Kidney (tissue), 14 donors: ENCODE data around the gene SEC14L5. TPM values are rescaled to one million over a fixed set of nuclear protein-coding genes. Genes with fewer than 3 reads are reported as not detected.

ENCODE experiments used
- DNase-seq, 5 donors: peaks; one replicate each; pipeline ENCODE4 v3.0.0-alpha.2; 2013 to 2020
- FAIRE-seq: peaks from 2 replicates; lab custom pipeline; 2012; peaks lifted over from hg19 to GRCh38; lab: Jason Lieb, UNC
- H3K27ac ChIP-seq, 2 donors: one replicate each; pipeline ENCODE4 v1.7.0; 2013; ENCODE audit warnings: low read depth in 2 of 2, low read length in 2 of 2, inconsistent platforms in 1 of 2
- H3K27me3 ChIP-seq: one replicate; pipeline ENCODE4 v1.7.1; 2013; ENCODE audit warnings: low read length, inconsistent platforms; ENCODE audit not compliant: control insufficient read depth, insufficient read depth
- H3K36me3 ChIP-seq, 3 donors: one replicate each; pipeline versions ENCODE4 v1.7.0 to v1.7.1; 2013; ENCODE audit warnings: low read length in 3 of 3, control low read depth in 1 of 3, inconsistent platforms in 1 of 3; ENCODE audit not compliant: insufficient read depth in 3 of 3, control insufficient read depth in 2 of 3
- H3K4me1 ChIP-seq, 3 donors: one replicate each; pipeline versions ENCODE4 v1.7.0 to v1.7.1; 2013; ENCODE audit warnings: low read length in 3 of 3, inconsistent platforms in 1 of 3, low read depth in 1 of 3; ENCODE audit not compliant: control insufficient read depth in 2 of 3, insufficient read depth in 2 of 3
- H3K4me3 ChIP-seq, 3 donors: one replicate each; pipeline versions ENCODE4 v1.7.0 to v1.8.1; 2013; ENCODE audit warnings: low read length in 3 of 3, control low read depth in 1 of 3, inconsistent platforms in 1 of 3
- H3K9ac ChIP-seq, 3 donors: one replicate each; pipeline versions ENCODE4 v1.7.0 to v1.7.1; 2013; ENCODE audit warnings: low read length in 3 of 3, control low read depth in 1 of 3, inconsistent platforms in 1 of 3
- H3K9me3 ChIP-seq, 3 donors: one replicate each; pipeline versions ENCODE4 v1.7.0 to v1.7.1; 2013; ENCODE audit warnings: low read length in 3 of 3, control low read depth in 1 of 3, inconsistent platforms in 1 of 3; ENCODE audit not compliant: control insufficient read depth in 2 of 3, insufficient read depth in 1 of 3
- intact Hi-C: fragments of 100-400 bp; cut with DNase I; formaldehyde crosslinking; loops from one replicate; pipeline ENCODE4 v1.11.1; 2022
- polyA plus RNA-seq: library from polyadenylated mRNA; stranded (reverse); fragments of 350-450 nt; fragmentation: Illumina TruSeq; extraction: RNeasy Lipid Tissue Mini Kit (QIAGEN cat#74804); gene quantifications from one replicate; pipeline ENCODE4 v1.2.3, GENCODE V29; 2014; ENCODE audit warnings: low read depth, low replicate concordance; ENCODE audit not compliant: insufficient read depth
- total RNA-seq: library from RNA; stranded (reverse); fragmentation: NEBNext Ultra II Directional; extraction: Animal tissue kit (Norgen Biotek cat#: 25700); gene quantifications from one replicate; pipeline ENCODE4 v1.2.1, GENCODE V29; 2021
- TF ChIP-seq, protein P1 (sequence below): IDR thresholded peaks from 3 replicates; pipeline ENCODE4 v1.5.1; 2012; ENCODE audit warnings: mild to moderate bottlenecking, moderate library complexity, borderline replicate concordance; ENCODE audit not compliant: insufficient read depth; ENCODE audit errors: extremely low read depth
- donor health status: control.
- donor health status: control.
- donor health status: control.
- donor health status: control.
- donor health status: control.
- donor health status: DM: yes; HTN: yes; CAD: no.
- donor health status: Normal renal cell carcinoma (clear cell type).

SEC14L5 gene
- total and polyA plus RNA-seq, 2 donors from 2014 or later: 0.13 to 0.16 TPM

- TF ChIP-seq, protein P1, sequence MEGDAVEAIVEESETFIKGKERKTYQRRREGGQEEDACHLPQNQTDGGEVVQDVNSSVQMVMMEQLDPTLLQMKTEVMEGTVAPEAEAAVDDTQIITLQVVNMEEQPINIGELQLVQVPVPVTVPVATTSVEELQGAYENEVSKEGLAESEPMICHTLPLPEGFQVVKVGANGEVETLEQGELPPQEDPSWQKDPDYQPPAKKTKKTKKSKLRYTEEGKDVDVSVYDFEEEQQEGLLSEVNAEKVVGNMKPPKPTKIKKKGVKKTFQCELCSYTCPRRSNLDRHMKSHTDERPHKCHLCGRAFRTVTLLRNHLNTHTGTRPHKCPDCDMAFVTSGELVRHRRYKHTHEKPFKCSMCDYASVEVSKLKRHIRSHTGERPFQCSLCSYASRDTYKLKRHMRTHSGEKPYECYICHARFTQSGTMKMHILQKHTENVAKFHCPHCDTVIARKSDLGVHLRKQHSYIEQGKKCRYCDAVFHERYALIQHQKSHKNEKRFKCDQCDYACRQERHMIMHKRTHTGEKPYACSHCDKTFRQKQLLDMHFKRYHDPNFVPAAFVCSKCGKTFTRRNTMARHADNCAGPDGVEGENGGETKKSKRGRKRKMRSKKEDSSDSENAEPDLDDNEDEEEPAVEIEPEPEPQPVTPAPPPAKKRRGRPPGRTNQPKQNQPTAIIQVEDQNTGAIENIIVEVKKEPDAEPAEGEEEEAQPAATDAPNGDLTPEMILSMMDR: no peak
- Histone ChIP-seq H3K4me1 (peaks cover 0 to 2% (median 0%) of the 10 kb centered on the region in 3 donors), H3K27me3 (no peaks in the 10 kb centered on the region), H3K27ac (peak within 1 kb of the TSS in 1 of 2 donors; percentile 43), H3K9me3 (no peaks in the 10 kb centered on the region), H3K9ac (peak within 1 kb of the TSS in 1 of 3 donors; percentile 55), H3K4me3 (peak within 1 kb of the TSS in 2 of 3 donors; percentile 4 to 53), H3K36me3 (no peaks in the 10 kb centered on the region)
- DNase-seq: peak in 1 of 5 donors; percentile 25
- FAIRE-seq: no peak
- intact Hi-C loops: no loop called here
Observed at GRCh38 chr16:5065813-5066212, 107.7 kb downstream of the SEC14L5 start, which contains the start of gene C16orf89. Gene C16orf89 (minus strand): TSS chr16:5065956. CDS start chr16:5065908, 48 bp downstream.

GRCh38 chr16:5066511-5066910, 108.4 kb downstream of the SEC14L5 start:
- intact Hi-C loops: no loop called here
- Histone ChIP-seq H3K4me3 (no peak overlapping the region), H3K27me3 (no peaks in the 10 kb centered on the region), H3K36me3 (no peaks in the 10 kb centered on the region), H3K9ac (no peak overlapping the region), H3K27ac (no peak overlapping the region), H3K9me3 (no peaks in the 10 kb centered on the region), H3K4me1 (peaks cover 0 to 6% (median 4%) of the 10 kb centered on the region in 3 donors)
- FAIRE-seq (no peak), DNase-seq (peak in 1 of 5 donors; percentile 9)
- TF ChIP-seq, protein P1: no peak

Other genes with a start within 250 kb of the SEC14L5 start
- gene ANKS3, start 224.1 kb upstream of the SEC14L5 start, total RNA-seq: 27.6 TPM
- 20.7 TPM for gene ANKS3, start 224.1 kb upstream of the SEC14L5 start, polyA plus RNA-seq
- 1.8 TPM for gene DNAAF8, start 223.8 kb upstream of the SEC14L5 start, total RNA-seq
- gene DNAAF8, start 223.8 kb upstream of the SEC14L5 start, polyA plus RNA-seq: 4.0 TPM
- 18.3 TPM for gene ZNF500, start 191.2 kb upstream of the SEC14L5 start, total RNA-seq
- gene ZNF500, start 191.2 kb upstream of the SEC14L5 start, polyA plus RNA-seq: 4.9 TPM
- gene SEPTIN12, start 170.0 kb upstream of the SEC14L5 start, total RNA-seq: not detected
- not detected for gene SEPTIN12, start 170.0 kb upstream of the SEC14L5 start, polyA plus RNA-seq
- gene SMIM22, start 163.0 kb upstream of the SEC14L5 start, total RNA-seq: 36.5 TPM
- gene SMIM22, start 163.0 kb upstream of the SEC14L5 start, polyA plus RNA-seq: 74.2 TPM
- 20.8 TPM for gene ROGDI, start 155.7 kb upstream of the SEC14L5 start, total RNA-seq
- gene ROGDI, start 155.7 kb upstream of the SEC14L5 start, polyA plus RNA-seq: 86.1 TPM
- gene GLYR1, start 111.0 kb upstream of the SEC14L5 start, total RNA-seq: 119 TPM
- gene GLYR1, start 111.0 kb upstream of the SEC14L5 start, polyA plus RNA-seq: 47.9 TPM
- 28.6 TPM for gene UBN1, start 110.8 kb upstream of the SEC14L5 start, total RNA-seq
- gene UBN1, start 110.8 kb upstream of the SEC14L5 start, polyA plus RNA-seq: 6.1 TPM
- 78.4 TPM for gene PPL, start 21.2 kb upstream of the SEC14L5 start, total RNA-seq
- gene PPL, start 21.2 kb upstream of the SEC14L5 start, polyA plus RNA-seq: 7.7 TPM
- 13.8 TPM for gene NAGPA, start 75.6 kb downstream of the SEC14L5 start, total RNA-seq
- 14.5 TPM for gene NAGPA, start 75.6 kb downstream of the SEC14L5 start, polyA plus RNA-seq
- 5.4 TPM for gene C16orf89, start 107.6 kb downstream of the SEC14L5 start, total RNA-seq
- 68.4 TPM for gene C16orf89, start 107.6 kb downstream of the SEC14L5 start, polyA plus RNA-seq
- gene ALG1, start 113.5 kb downstream of the SEC14L5 start, total RNA-seq: 23.4 TPM
- 26.4 TPM for gene ALG1, start 113.5 kb downstream of the SEC14L5 start, polyA plus RNA-seq
- 12.8 TPM for gene EEF2KMT, start 139.5 kb downstream of the SEC14L5 start, total RNA-seq
- 11.1 TPM for gene EEF2KMT, start 139.5 kb downstream of the SEC14L5 start, polyA plus RNA-seq